ENCODE data around the gene ERFL. TPM values are rescaled to one million over a fixed set of nuclear protein-coding genes. Genes with fewer than 3 reads are reported as not detected.

Gene ERFL
- total and polyA plus RNA-seq, 2 donors (not counting 1 experiment from before 2014, with no cell fraction given) = 2.3 to 5.5 TPM

DNA sequence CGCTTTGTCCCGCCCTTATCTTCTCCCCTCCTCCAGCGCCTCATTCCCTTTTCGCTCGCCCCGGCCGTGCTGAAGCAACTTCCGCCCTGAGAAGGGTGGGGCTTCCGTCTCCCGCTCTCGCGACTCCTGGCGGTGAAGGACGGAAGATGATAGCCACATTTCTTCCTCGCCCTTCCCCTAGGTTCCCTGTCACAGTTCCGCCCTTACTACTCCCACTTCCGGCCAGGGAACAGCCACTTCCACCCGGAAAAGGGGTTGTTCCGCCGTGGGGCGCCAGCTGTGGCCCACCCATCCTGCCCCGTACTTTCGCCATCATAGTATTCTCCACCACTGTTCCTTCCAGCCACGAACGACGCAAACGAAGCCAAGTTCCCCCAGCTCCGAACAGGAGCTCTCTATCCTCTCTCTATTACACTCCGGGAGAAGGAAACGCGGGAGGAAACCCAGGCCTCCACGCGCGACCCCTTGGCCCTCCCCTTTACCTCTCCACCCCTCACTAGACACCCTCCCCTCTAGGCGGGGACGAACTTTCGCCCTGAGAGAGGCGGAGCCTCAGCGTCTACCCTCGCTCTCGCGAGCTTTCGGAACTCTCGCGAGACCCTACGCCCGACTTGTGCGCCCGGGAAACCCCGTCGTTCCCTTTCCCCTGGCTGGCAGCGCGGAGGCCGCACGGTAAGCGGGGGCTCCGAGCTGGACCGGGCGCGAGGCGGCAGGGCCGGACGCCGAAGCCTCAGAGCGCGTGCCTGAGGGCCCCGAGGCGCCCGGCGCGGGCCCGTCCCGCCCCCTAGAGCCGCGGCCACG lies 68.4 kb downstream of the ERFL start, which contains the start of gene RPS19:
TSS of gene RPS19 (plus strand) at position 638 of the 801 bp plus-strand sequence. CDS start 520 bp downstream, outside the sequence.
- ChIA-PET POLR2A (interaction anchor here (0.6 to 2.8 kb wide), 16 partner anchors 10 to 1175 kb away, joined by 4 to 57 read pairs (median 12); partner anchors contain the start of genes ARHGEF1, CD79A, HNRNPUL1 and RABAC1), CTCF (interaction anchor here (0.5 to 5.9 kb wide), 25 partner anchors 9 to 590 kb away, joined by 3 to 83 read pairs (median 7); partner anchors contain the start of genes ARHGEF1, CD79A and RABAC1)
- H3K9ac ChIP-seq (ENCODE audit: low read length) = peak within 1 kb of the TSS; percentile 93
- H4K20me1 ChIP-seq (ENCODE audit: control insufficient read depth, insufficient read depth, low read length, poor library complexity, severe bottlenecking) = peaks cover 44% of the 10 kb centered on the region
- H3K4me1 ChIP-seq (ENCODE audit: control insufficient read depth in 2 of 2, insufficient read depth in 2 of 2, low read length in 2 of 2) = peaks cover 40 to 48% of the 10 kb centered on the region in 2 donors
- ATAC-seq (ENCODE audit: low read depth) (peak; percentile 84), DNase-seq (peak; percentile 99)
- H3K27me3 ChIP-seq (replicated peaks in 1 of 4; ENCODE audit: control extremely low read depth in 1 of 4, control insufficient read depth in 3 of 4, insufficient read depth in 4 of 4, low read length in 3 of 4) = no peaks in the 10 kb centered on the region
- Mint-ChIP-seq H3K27ac (peak within 1 kb of the TSS; percentile 97), H3K4me1 (peaks cover 45% of the 10 kb centered on the region), H3K27me3 (no peaks in the 10 kb centered on the region), H3K9me3 (ENCODE audit: insufficient read depth) (no peaks in the 10 kb centered on the region), H3K4me3 (peak within 1 kb of the TSS; percentile 92)
- H3K27ac ChIP-seq (ENCODE audit: low read length in 2 of 2) = peak within 1 kb of the TSS; percentile 92 to 94
- peak within 1 kb of the TSS; percentile 94 for H3K4me2 ChIP-seq (replicated peaks; ENCODE audit: low read depth, low read length, poor library complexity, severe bottlenecking)
- intact Hi-C loops (cut with micrococcal nuclease) = loop anchor here (1.0 kb wide), 8 partner anchors 11 to 465 kb away; partner anchors contain the start of genes MEGF8 and RABAC1
- under 1% methylated on average over 75 of the region's 76 CpGs for WGBS (ENCODE audit: insufficient coverage)
- peaks cover 2 to 41% of the 10 kb centered on the region in 2 experiments for H3K36me3 ChIP-seq (replicated peaks in 1 of 2; ENCODE audit: control extremely low read depth in 1 of 2, control insufficient read depth in 1 of 2, extremely low read depth in 1 of 2, insufficient read depth in 2 of 2, low read length in 1 of 2)
- peak within 1 kb of the TSS; percentile 75 to 96 (median 75) for H3K4me3 ChIP-seq (ENCODE audit: control extremely low read depth in 1 of 5, extremely low read depth in 1 of 5, insufficient read depth in 1 of 5, low read depth in 2 of 5, low read length in 4 of 5)
- H2AFZ ChIP-seq (ENCODE audit: insufficient read depth, low read depth, low read length, poor library complexity, severe bottlenecking) = peak within 1 kb of the TSS; percentile 81
- H3K9me3 ChIP-seq (ENCODE audit: control extremely low read depth in 1 of 3, control insufficient read depth in 2 of 3, insufficient read depth in 1 of 3, low read length in 2 of 3) = no peaks in the 10 kb centered on the region
- TF ChIP-seq CTCF (IDR thresholded peaks at IDR 0.05) (peak; percentile 86), EZH2 (IDR thresholded peaks at IDR 0.05; ENCODE audit: borderline replicate concordance, insufficient read depth, low read depth, low read length, poor library complexity, severe bottlenecking) (no peak)
- peaks cover 48% of the 10 kb centered on the region for H3K79me2 ChIP-seq (ENCODE audit: control insufficient read depth, insufficient read depth, low read length)
